ENCODE measurements around the gene CEP350.

CEP350 gene

DNA sequence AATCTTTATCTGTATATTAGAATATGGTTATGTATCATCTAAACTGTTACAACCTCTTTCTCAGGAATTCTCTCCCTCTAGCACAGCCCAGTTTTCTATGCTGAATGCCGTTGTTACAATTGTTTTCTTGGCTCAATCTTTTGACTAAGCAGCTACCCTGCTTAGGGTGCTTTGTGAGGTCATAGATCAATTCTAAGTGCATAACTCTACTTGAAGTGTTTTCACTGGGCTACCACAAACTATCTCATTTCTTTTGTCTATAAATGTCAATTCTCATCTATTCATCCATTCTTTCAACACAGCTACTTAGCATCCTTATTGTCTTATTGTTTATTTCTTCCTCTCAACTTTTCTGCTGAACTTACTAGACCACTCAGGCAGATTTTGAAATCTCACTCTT lies 77.1 kb downstream of the CEP350 start:
- Histone ChIP-seq H3K27ac (ENCODE audit: low read length) (no peak overlapping the region), H3K36me3 (ENCODE audit: control insufficient read depth in 2 of 2, insufficient read depth in 2 of 2, low read length in 2 of 2) (peaks cover 10 to 15% of the 10 kb centered on the region in 2 donors), H3K4me3 (ENCODE audit: low read length in 2 of 2) (no peak overlapping the region), H3K4me1 (ENCODE audit: control insufficient read depth, insufficient read depth, low read length) (no peaks in the 10 kb centered on the region), H3K9me3 (ENCODE audit: control insufficient read depth in 2 of 2, low read length in 2 of 2) (no peaks in the 10 kb centered on the region), H3K9ac (ENCODE audit: low read length in 2 of 2) (no peak overlapping the region), H3K27me3 (ENCODE audit: control insufficient read depth in 1 of 2, insufficient read depth in 2 of 2, low read length in 2 of 2) (no peaks in the 10 kb centered on the region)

DNA sequence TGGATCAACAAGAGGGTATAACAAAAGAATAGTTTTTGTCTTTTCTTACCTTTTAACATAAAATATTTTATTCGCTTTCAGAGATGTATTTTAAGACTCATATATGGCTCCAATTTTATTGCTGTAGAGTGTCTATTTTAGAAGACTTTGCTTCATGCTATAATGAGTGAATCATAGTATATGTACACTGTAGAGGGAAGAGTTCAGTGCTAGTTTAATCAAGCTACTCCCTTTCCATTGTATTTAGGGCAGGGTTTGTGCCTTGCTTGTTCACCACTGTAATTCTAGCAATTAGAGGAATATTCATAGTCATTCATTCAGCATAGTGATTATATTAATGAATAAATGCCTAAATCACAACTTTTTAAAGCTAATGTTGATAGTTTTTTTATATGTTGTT lies 78.8 kb downstream of the CEP350 start:
- H3K36me3 ChIP-seq (ENCODE audit: control insufficient read depth in 2 of 2, insufficient read depth in 2 of 2, low read length in 2 of 2) = peaks cover 10 to 18% of the 10 kb centered on the region in 2 donors
- no peak overlapping the region for H3K4me3 ChIP-seq (ENCODE audit: low read length in 2 of 2)
- H3K27ac ChIP-seq (ENCODE audit: low read length) = no peak overlapping the region
- no peaks in the 10 kb centered on the region for H3K27me3 ChIP-seq (ENCODE audit: control insufficient read depth in 1 of 2, insufficient read depth in 2 of 2, low read length in 2 of 2)
- no peaks in the 10 kb centered on the region for H3K9me3 ChIP-seq (ENCODE audit: control insufficient read depth in 2 of 2, low read length in 2 of 2)
- H3K9ac ChIP-seq (ENCODE audit: low read length in 2 of 2) = no peak overlapping the region
- no peaks in the 10 kb centered on the region for H3K4me1 ChIP-seq (ENCODE audit: control insufficient read depth, insufficient read depth, low read length)

DNA sequence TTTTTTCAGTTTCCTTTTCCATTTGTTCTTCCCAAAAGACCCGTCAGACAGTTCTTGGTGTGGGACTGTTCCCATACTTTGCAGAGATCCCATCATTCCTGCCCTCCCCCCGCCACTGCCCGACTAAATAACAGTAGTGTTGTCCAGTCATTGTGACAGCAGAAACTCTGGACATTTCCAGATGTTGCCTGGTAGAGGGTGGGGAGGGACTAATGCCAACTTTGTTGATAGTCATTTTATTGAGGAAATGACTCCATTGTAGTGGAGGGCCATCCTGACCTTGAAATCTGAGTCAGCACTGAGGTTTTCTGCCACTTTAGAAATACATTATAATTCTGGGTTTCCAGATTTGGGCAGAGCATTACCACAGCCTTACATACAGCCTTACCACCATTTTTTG lies 85.4 kb downstream of the CEP350 start:
- H3K4me3 ChIP-seq (ENCODE audit: low read length in 2 of 2) = no peak overlapping the region
- peaks cover 21 to 38% of the 10 kb centered on the region in 2 donors for H3K36me3 ChIP-seq (ENCODE audit: control insufficient read depth in 2 of 2, insufficient read depth in 2 of 2, low read length in 2 of 2)
- H3K9me3 ChIP-seq (ENCODE audit: control insufficient read depth in 2 of 2, low read length in 2 of 2) = no peaks in the 10 kb centered on the region
- H3K27me3 ChIP-seq (ENCODE audit: control insufficient read depth in 1 of 2, insufficient read depth in 2 of 2, low read length in 2 of 2) = no peaks in the 10 kb centered on the region
- no peak overlapping the region for H3K27ac ChIP-seq (ENCODE audit: low read length)
- no peaks in the 10 kb centered on the region for H3K4me1 ChIP-seq (ENCODE audit: control insufficient read depth, insufficient read depth, low read length)
- no peak overlapping the region for H3K9ac ChIP-seq (ENCODE audit: low read length in 2 of 2)

DNA sequence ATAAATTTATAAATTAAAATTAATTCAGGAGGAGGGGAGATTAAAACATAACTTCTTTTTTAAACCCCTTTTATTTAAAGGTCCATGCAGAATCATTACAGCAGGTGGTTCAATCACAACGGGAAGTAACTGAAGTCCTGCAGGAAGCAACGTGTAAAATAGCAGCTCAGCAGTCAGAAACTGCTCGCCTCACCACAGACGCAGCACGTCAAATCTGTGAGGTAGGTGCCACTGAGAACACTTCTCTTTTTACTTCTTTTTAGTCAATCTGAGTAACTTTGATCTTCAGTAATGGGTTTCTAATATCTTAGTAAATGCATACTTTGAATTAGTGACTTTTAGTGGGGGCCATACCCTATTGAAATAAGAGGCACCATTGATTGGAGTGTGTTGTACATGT lies 87.0 kb downstream of the CEP350 start:
- peaks cover 29 to 50% of the 10 kb centered on the region in 2 donors for H3K36me3 ChIP-seq (ENCODE audit: control insufficient read depth in 2 of 2, insufficient read depth in 2 of 2, low read length in 2 of 2)
- H3K27ac ChIP-seq (ENCODE audit: low read length) = no peak overlapping the region
- H3K9ac ChIP-seq (ENCODE audit: low read length in 2 of 2) = no peak overlapping the region
- no peaks in the 10 kb centered on the region for H3K27me3 ChIP-seq (ENCODE audit: control insufficient read depth in 1 of 2, insufficient read depth in 2 of 2, low read length in 2 of 2)
- no peaks in the 10 kb centered on the region for H3K9me3 ChIP-seq (ENCODE audit: control insufficient read depth in 2 of 2, low read length in 2 of 2)
- H3K4me1 ChIP-seq (ENCODE audit: control insufficient read depth, insufficient read depth, low read length) = no peaks in the 10 kb centered on the region
- H3K4me3 ChIP-seq (ENCODE audit: low read length in 2 of 2) = no peak overlapping the region

DNA sequence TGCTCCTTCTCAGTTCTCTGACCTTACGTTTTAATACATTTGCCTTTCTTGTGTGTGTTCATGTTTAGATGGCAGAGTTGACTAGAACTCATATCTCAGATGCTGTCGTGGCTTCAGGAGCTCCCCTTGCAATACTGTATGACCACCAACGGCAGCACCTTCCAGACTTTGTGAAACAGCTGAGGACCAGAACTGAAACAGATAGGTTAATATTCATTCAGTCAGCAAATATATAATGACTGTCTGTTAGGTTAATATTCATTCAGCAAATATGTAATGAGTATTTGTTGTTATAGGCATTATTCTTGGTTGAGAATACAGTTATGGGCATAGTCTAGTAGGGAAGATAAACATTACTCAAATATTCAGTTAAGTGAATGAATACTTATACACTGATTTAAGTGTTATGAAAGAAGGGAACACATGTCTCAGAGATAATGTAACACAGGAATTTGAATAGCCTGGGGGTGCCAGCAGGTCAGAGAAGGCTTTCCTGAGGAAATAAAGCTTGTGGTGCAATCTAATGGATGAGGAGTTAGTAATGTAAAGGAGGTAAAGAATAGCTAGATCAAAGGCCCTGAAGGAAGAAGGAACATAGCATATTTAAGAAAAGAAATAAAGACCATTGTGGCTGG lies 88.5 kb downstream of the CEP350 start:
- Histone ChIP-seq H3K36me3 (ENCODE audit: control insufficient read depth in 2 of 2, insufficient read depth in 2 of 2, low read length in 2 of 2) (peaks cover 33 to 53% of the 10 kb centered on the region in 2 donors), H3K27me3 (ENCODE audit: control insufficient read depth in 1 of 2, insufficient read depth in 2 of 2, low read length in 2 of 2) (no peaks in the 10 kb centered on the region), H3K9me3 (ENCODE audit: control insufficient read depth in 2 of 2, low read length in 2 of 2) (no peaks in the 10 kb centered on the region), H3K27ac (ENCODE audit: low read length) (no peak overlapping the region), H3K4me1 (ENCODE audit: control insufficient read depth, insufficient read depth, low read length) (no peaks in the 10 kb centered on the region), H3K9ac (ENCODE audit: low read length in 2 of 2) (no peak overlapping the region), H3K4me3 (ENCODE audit: low read length in 2 of 2) (no peak overlapping the region)

DNA sequence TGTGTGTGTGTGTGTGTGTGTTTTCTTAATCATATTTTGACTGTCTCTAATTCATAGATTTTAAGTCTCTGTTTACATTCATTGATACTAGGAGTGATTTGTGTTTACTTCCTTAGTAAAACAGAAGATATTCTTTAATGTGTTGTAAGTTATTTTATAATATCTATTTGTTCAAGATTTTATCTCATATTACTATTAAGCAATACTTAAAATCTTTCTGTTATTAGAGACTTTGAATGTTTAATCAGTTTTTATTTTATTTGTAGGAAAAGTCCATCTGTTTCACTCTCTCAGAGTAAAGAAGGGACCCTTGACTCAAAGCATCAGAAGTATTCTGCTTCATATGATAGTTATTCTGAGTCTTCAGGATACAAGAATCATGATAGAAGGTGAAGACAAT lies 89.2 kb downstream of the CEP350 start:
- no peaks in the 10 kb centered on the region for H3K4me1 ChIP-seq (ENCODE audit: control insufficient read depth, insufficient read depth, low read length)
- peaks cover 37 to 53% of the 10 kb centered on the region in 2 donors for H3K36me3 ChIP-seq (ENCODE audit: control insufficient read depth in 2 of 2, insufficient read depth in 2 of 2, low read length in 2 of 2)
- H3K27ac ChIP-seq (ENCODE audit: low read length) = no peak overlapping the region
- no peak overlapping the region for H3K4me3 ChIP-seq (ENCODE audit: low read length in 2 of 2)
- H3K9ac ChIP-seq (ENCODE audit: low read length in 2 of 2) = no peak overlapping the region
- H3K9me3 ChIP-seq (ENCODE audit: control insufficient read depth in 2 of 2, low read length in 2 of 2) = no peaks in the 10 kb centered on the region
- H3K27me3 ChIP-seq (ENCODE audit: control insufficient read depth in 1 of 2, insufficient read depth in 2 of 2, low read length in 2 of 2) = no peaks in the 10 kb centered on the region

DNA sequence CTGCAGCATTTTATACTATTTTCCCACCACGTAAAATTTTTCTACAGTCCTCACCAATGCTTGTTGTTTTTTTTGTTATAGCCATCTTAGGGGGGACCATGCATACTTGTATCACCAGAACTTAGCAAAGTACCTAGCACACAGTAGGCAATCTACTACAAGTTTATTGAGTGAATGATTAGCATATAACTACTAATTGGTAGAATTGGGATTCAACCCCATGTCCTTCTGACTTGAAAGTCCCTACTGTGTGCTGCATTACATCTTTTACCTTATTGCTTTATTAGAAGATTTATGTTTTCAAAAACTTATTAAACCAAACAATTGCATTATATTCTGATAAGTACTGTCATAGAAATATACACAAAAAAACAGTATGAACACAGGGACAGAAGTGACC lies 92.1 kb downstream of the CEP350 start:
- no peak overlapping the region for H3K27ac ChIP-seq (ENCODE audit: low read length)
- no peaks in the 10 kb centered on the region for H3K4me1 ChIP-seq (ENCODE audit: control insufficient read depth, insufficient read depth, low read length)
- H3K9ac ChIP-seq (ENCODE audit: low read length in 2 of 2) = no peak overlapping the region
- H3K36me3 ChIP-seq (ENCODE audit: control insufficient read depth in 2 of 2, insufficient read depth in 2 of 2, low read length in 2 of 2) = peaks cover 39 to 64% of the 10 kb centered on the region in 2 donors
- no peak overlapping the region for H3K4me3 ChIP-seq (ENCODE audit: low read length in 2 of 2)
- no peaks in the 10 kb centered on the region for H3K9me3 ChIP-seq (ENCODE audit: control insufficient read depth in 2 of 2, low read length in 2 of 2)
- no peaks in the 10 kb centered on the region for H3K27me3 ChIP-seq (ENCODE audit: control insufficient read depth in 1 of 2, insufficient read depth in 2 of 2, low read length in 2 of 2)

DNA sequence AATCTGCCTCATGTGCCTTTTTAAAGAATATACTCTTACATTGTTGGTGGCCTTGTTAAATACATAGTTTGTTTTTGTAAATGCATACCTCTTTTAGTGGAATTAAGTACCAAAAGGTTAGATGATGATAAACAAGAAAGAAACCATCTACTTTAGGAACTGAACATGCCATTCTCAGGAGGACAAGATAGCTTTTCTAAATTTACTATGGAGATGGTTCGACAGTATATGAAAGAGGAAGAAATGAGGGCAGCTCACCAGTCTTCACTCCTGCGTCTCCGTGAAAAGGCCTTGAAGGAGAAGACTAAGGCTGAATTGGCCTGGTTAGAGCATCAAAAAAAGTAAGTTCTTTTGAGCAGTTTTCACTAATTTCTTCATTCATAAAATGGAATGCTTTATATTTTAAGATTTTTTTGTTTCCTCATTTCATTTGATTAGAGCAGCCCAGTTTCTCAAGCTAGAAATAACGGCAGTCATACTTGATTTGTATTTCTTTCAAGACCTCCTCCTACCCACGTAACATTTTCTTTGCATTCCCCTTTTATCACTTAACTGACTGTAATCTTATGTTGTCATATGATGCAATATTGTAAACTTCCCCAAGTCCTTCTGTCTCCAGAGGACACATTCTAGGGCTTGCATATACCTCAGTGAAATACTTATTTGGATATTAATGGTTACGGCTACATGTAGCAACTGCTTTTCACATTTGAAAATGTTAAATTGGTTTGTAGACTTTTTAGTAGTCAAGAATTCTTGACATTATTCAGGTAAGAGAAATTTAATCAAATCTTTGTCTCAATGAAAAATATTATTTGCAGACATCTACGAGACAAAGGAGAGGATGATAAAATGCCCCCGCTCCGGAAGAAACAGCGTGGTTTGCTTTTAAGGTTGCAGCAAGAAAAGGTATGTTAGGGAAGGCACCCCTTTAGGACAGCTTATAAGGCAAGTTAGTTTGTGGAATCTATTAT lies 99.3 kb downstream of the CEP350 start:
- Histone ChIP-seq H3K27me3 (ENCODE audit: control insufficient read depth in 1 of 2, insufficient read depth in 2 of 2, low read length in 2 of 2) (no peaks in the 10 kb centered on the region), H3K36me3 (ENCODE audit: control insufficient read depth in 2 of 2, insufficient read depth in 2 of 2, low read length in 2 of 2) (peaks cover 25 to 29% of the 10 kb centered on the region in 2 donors), H3K9ac (ENCODE audit: low read length in 2 of 2) (no peak overlapping the region), H3K4me3 (ENCODE audit: low read length in 2 of 2) (no peak overlapping the region), H3K9me3 (ENCODE audit: control insufficient read depth in 2 of 2, low read length in 2 of 2) (no peaks in the 10 kb centered on the region), H3K4me1 (ENCODE audit: control insufficient read depth, insufficient read depth, low read length) (no peaks in the 10 kb centered on the region), H3K27ac (ENCODE audit: low read length) (no peak overlapping the region)

DNA sequence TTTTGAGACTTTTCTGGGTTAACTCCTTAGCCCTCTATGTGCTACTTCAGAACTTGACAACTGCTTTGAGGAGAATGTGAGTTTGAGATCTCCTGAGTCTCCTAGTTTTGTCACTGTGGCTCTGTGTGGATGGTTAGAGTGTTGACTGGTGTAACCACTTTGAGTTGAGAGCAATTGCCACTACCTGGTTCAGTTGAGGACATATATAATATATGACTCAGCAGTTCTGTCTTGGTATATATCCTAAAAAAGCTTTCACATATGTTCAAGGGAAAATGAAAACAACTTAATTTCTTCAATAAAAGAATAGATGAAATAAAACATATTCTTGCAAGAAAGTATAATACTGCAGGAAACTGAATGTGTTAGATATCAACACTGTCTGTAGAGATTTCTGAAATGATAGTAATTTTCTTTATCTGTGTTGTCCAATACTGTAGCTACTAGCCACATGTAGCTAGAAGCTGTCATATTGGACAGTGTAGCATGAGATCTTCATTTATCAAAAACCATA lies 103.3 kb downstream of the CEP350 start:
- Histone ChIP-seq H3K9me3 (ENCODE audit: control insufficient read depth in 2 of 2, low read length in 2 of 2) (no peaks in the 10 kb centered on the region), H3K4me3 (ENCODE audit: low read length in 2 of 2) (no peak overlapping the region), H3K9ac (ENCODE audit: low read length in 2 of 2) (no peak overlapping the region), H3K36me3 (ENCODE audit: control insufficient read depth in 2 of 2, insufficient read depth in 2 of 2, low read length in 2 of 2) (peaks cover 18 to 28% of the 10 kb centered on the region in 2 donors), H3K27ac (ENCODE audit: low read length) (no peak overlapping the region), H3K4me1 (ENCODE audit: control insufficient read depth, insufficient read depth, low read length) (no peaks in the 10 kb centered on the region), H3K27me3 (ENCODE audit: control insufficient read depth in 1 of 2, insufficient read depth in 2 of 2, low read length in 2 of 2) (no peaks in the 10 kb centered on the region)

DNA sequence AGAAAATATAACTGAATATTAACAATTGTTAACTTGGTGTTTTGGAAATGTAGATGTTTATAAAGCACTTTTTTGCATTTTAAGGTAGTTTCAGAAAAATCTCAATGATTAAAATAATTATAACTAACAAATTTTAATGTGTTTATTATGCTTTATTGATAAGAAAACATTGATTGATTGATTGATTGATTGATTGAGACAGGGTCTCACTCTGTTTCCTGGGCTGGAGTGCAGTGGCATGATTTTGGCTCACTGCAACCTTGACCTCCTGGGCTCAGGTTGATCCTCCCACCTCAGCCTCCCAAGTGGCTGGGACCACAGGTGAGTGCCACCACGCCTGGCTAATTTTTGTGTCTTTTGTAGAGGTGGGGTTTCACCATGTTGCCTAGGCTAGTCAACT lies 106.4 kb downstream of the CEP350 start:
- Histone ChIP-seq H3K27ac (ENCODE audit: low read length) (no peak overlapping the region), H3K36me3 (ENCODE audit: control insufficient read depth in 2 of 2, insufficient read depth in 2 of 2, low read length in 2 of 2) (peaks cover 20 to 32% of the 10 kb centered on the region in 2 donors), H3K4me3 (ENCODE audit: low read length in 2 of 2) (no peak overlapping the region), H3K9me3 (ENCODE audit: control insufficient read depth in 2 of 2, low read length in 2 of 2) (no peaks in the 10 kb centered on the region), H3K4me1 (ENCODE audit: control insufficient read depth, insufficient read depth, low read length) (no peaks in the 10 kb centered on the region), H3K9ac (ENCODE audit: low read length in 2 of 2) (no peak overlapping the region), H3K27me3 (ENCODE audit: control insufficient read depth in 1 of 2, insufficient read depth in 2 of 2, low read length in 2 of 2) (no peaks in the 10 kb centered on the region)
